HG02623 (cell line): ENCODE results near the gene SPATA46.
"Not testable (repeated sequence)": the region's sequence is repeated elsewhere in the genome, so short reads cannot be mapped to it uniquely, and the experiment has no call there.

Experiments
- ATAC-seq: cut with Tn5 transposase; IDR thresholded peaks from one replicate; pipeline ENCODE4 v1.9.1; 2021; ENCODE audit warnings: moderate library complexity; ENCODE audit not compliant: unreplicated experiment

SPATA46 gene

DNA sequence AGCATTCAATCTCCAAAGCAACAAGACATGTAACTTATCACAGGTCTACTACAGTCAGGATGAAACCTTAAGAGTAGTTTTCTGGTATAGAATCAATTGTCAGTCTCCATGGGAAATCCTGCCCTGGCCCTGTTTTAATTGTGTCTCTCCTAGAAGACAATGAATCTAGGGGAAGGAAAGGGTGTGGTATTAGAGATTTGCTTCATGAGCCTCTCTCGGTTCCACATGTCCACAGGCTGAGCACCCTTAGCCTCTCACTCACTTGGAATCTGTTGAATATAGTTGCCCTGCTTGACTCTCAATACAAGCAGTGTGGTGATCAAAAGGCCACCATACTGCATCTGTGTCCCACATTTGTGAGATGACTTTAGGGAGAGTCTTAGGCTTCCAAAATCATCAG is 17.7 kb downstream of the SPATA46 start:
- no peak for ATAC-seq

DNA sequence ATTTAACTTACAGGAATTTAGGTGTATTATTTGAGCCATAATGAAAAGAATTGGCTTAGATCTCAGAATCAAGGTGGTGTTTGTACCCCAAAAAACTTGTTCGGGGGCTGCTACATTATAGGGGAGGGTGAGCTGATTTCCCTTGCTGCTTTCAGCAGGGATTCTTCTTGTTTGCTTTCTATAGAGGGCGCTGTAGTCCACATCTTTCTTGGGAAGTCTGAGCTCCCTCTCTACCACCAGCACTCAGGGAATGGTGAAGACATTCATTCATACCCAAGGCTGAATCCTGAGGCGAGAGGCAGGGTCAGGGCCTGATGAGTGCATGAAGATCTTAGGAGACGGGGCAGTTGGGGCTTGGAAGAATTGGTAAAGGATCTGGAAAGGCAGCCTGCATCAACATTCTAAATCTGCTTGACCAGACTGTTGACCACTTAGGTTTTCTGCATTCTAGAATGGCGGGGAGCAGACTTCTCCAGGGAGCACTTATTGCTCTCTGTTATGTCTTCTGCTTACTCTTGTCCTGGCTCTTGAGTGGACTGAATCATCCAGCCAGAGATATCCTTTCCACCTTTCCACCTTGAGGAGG is 18.9 kb downstream of the SPATA46 start:
- ATAC-seq = no peak

DNA sequence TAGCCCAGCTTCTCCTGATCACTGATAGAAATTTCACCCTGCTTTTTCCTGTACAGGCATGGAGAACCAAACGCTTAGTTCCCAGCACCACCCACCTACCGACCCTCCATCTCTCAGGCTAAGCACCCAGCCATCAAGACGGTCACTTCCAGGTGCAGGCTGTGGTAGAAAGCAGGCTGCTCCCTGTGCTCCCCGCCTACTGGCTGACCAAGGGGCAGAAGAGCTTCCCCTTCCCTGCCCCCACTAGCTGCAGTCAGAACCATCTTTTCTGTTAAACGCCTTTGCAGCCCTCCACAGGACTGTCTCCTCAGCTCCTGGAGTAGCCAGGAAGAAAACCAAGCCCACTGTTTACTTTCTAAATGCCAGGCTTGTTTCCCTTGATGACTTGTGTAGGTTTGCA is 23.0 kb downstream of the SPATA46 start:
- ATAC-seq = no peak

DNA sequence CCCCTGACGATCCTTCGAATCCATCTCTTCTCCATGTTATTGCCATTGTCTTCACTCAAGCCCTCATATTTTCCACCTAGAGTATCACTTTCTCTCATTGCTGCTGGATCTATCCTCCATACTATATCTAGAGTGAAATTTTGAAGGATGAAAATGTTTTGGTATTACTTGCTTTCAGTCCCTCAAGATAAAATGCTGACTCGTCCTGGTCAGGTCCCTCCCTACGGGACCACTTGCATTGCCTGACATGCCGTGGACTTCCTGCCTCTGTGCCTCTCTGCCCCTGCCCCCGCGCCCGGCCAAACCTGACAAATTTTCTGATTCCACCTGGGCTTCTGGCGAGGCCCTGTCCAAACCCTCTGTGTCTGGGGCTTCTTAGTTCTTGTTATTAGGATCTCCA is 23.6 kb downstream of the SPATA46 start:
- no peak for ATAC-seq

DNA sequence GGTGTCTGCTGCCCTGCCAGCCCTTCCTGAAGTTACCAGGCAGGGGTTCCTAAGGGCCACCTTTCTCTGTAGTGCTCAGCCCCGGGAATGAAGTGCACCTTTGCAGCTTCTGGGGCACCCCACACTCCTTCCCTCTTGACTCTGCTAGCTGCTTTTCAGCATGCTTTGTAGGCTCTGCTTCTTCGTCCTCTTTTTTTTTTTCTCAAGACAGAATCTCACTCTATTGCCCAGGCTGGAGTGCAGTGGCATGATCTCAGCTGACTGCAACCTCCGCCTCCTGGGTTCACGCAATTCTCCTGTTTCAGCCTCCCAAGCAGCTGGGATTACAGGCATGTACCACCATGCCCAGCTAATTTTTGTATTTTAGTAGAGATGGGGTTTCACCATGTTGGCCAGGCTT is 24.8 kb downstream of the SPATA46 start:
- ATAC-seq = not testable (repeated sequence)

DNA sequence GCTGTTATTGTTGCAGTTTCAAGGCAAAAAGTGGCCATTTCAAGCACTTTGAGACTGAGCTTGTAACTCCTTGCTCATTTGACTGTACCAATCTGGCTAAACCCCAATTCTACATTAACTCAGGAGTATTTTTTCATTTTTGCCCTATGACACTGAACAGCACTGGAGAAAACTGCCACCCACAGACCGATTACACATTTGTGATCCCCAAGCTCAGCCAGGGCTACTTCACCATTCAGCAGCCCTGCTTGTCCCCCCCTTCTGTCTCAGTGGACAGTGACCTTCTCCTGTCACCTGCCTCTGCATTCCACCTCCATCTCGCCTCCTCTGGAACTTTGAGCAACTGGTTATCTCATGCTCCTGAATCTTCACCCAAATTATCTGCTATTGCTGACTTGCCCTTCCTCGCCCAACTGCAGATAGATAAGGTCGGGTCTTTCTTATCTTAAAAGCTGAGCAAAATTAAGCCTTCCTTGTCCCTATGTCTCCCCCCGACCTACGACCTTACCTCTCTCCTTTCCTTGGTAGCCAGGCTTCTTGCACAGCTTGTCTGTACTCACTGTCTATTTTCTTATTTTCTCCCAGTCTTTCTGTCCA is 25.3 kb downstream of the SPATA46 start:
- ATAC-seq = no peak

DNA sequence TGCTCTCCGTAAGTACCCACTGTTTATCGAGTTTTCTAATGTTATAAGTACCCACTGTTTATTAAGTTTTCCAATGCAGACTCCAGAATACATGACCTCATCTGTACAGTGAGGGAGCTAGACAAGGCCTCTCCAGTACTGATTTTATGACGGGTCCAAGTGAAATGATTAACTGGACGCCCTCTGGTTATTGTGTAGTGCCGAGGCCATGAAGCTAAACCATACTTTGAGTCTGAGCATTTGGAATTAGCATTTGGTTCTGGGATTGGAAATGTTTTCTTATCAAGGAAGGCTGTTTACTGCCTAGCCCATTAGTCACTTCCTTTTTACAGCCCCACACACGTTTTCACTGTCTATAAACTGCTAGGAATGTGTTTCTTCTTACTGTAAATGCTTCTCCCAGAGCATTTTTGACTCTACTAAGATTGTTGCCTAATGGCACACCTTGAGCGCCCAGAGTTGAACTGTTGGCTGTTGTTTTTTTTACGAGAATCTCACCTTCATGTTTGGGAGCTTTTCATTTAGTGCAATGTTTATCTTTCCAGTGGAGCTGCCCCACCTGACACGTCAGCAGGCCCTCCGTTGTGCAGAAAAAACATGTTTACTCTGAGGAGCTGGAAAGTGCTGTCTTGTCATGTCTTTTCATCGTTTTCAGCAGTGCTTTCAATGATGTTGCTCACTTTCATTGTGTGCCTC is 26.9 kb downstream of the SPATA46 start:
- ATAC-seq = no peak

DNA sequence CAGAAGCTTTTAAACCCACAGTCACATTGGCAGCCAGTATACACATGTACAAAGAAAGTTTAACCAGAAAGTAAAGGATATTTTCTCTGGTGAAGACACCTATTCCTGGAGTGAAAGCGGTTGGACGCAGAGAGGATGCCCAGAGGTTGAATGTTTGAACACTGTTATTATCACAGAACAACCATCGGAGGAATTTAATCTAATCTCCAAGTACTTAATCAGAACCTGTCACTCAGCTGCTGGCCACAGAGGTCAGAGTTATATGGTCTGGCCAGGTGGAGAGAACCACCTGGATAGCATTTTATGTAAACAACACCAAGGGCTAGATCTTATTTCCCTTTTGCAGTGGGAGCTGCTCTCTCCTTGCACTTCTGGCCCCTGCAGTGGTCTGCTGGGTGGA is 29.4 kb downstream of the SPATA46 start:
- ATAC-seq = no peak

DNA sequence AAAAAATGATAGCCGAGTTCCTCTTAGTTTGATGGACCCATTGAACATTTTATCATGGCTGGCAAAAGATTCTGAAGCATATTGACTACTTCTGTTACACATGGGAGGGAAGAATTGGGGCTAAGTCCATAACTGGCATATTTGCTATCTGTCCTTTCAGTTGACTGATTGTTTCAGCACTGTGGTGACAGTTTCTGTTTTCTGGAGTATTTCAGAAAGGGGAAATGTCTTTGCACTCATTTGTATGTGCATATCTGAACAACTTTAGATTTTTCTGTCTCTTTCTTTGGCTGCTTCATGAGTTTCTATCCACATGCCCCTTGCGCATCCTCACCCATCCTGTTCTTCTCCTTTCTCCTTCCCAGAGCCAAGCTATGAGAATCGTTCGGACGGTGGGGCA is 33.2 kb downstream of the SPATA46 start:
- ATAC-seq = no peak

DNA sequence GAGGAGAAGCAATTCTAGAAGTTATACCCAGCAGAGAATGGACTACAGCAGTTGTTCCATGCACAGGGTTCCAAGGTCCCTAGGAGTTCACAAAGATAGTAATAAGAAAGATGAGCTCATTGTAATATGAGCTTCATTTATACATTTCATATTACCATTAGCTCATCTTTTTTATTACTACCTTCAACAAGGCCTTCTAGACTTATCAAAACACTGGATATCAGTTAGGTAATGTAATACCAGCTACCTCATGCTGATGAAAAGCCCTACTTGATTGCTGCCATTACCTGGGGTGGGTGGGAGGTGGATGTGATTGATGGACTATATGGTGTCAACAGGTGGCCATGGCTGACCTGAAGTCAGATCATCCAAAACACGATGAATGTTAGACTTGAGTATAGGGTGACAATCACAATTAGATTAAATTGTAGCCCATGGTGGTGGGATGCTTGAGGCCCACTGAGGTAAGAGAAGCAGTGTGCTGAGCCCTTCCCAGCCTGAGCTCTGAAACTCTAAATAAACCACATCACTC is 34.1 kb downstream of the SPATA46 start:
- ATAC-seq = no peak

DNA sequence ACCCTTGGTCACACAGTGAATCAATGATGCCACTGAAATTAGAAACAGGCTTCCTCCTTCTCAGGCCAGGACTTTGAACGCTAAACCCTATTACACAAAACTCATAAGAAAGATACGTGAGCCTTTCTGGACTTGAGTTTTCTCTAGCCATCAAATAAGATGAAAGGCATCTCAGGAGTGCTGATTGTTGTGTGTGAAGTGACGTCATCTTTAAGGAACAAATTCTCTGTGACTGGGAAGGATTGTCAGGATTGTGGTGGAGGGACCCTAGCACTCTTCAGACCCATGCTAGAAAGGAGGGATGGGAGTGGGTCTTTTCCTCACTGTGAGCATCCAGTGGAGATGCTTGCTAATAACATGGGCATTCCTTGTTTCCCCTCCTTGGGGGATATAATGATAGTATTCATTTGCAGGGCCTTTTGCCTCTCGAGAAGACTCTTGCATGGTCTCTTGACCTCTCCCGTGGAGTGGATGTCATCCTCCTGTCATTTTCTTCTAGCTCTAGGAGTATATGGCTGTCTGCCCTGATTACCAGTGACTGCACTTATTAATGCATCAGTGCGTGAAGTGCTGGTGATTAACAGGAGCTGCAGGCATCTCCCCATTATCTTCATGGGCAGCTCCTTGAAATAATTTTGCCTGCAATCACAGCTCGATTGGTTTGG is 39.9 kb downstream of the SPATA46 start:
- ATAC-seq = no peak

DNA sequence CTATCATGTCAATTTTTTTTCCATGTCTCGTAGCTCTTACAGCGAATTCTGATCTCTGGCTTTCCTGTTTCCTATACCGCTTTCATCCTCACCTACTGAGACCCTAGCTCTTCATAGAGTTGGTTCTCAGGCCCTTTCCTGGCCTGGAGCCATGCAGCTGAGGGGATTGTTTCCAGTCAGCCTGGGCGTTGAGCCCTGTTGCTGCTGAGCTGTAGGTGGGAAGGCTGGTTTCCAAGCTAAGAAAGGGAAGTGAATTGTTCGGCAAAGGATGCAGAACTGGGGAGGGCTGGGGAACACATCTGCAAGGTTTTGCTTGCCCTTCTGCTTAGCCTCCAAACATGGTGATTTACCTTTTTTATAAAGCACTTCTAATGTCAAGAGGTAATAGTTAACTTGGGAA is 41.5 kb downstream of the SPATA46 start:
- no peak for ATAC-seq

DNA sequence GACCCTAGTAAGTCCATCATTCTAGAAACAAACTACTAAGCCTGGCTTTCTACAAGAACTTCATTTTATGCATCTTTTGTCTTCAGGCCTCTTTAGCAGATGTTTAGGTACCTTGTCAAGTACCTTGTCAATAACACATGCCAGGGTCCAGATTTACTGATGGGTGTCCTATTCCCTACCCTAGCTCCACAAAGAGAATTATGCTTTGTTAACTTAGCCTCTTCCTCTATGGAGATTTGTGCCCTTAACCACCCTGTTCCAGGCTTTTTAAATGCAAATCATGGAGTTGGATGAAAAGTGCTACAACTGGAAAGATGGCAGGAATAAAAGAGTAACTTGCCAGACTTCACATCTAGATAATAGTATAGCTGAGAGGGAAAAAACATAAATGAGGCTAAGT is 42.7 kb downstream of the SPATA46 start:
- ATAC-seq = no peak

DNA sequence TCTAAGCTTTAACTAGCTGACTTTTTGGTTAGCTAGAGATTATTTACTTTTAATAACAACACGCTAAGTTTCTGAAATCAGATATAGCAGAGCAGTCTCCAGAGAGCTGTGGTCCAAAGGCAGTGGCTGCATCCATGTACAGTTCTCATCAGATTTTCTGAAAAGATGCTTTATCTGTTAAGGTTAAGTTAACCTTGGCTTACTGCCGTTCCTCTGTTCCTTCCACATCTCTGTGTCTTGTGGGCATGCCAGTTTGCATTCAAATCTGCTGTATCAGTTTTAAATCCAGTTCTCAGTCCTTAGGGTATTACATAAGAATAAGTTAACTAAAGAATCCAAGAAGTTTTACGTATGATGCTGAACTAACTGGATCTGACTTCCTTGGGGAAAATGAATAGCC is 46.8 kb downstream of the SPATA46 start:
- ATAC-seq = no peak

DNA sequence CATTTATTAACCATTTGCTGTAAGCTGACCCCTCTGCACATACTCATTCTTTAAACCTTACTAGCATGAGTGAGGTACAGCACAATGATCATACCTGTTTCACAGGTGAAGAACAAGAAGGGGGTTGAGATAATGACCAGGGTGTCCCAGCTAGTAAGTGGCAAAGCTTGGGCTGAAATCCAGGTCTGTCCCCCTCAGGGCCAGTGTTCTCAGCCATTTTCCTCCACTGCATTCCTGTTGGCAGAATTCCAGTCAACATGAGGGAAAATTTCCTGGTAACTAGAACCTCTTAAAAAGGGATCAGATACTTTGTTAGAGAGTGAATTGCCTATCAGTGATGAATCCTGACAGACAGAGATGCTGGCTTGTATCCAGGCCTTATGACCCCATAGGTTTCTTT is 48.1 kb downstream of the SPATA46 start:
- ATAC-seq = no peak

DNA sequence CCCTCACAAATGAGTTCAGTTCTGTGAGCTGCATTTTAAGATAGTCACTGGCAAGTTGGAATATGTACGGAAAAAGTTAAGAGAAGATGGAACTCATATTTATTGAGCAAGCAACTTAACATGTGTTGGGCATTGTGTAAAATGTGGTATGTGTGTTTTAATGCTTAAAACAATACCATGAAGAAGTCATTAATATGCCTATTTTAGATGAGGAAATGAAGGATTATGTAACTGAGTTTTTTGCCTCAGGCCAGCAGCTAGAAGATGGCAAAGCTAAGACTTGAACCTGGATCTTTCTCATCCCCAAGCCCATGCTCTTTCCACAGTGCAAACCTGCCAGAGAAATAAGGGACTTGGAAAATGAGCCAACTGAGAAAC is 48.9 kb downstream of the SPATA46 start:
- ATAC-seq = no peak

DNA sequence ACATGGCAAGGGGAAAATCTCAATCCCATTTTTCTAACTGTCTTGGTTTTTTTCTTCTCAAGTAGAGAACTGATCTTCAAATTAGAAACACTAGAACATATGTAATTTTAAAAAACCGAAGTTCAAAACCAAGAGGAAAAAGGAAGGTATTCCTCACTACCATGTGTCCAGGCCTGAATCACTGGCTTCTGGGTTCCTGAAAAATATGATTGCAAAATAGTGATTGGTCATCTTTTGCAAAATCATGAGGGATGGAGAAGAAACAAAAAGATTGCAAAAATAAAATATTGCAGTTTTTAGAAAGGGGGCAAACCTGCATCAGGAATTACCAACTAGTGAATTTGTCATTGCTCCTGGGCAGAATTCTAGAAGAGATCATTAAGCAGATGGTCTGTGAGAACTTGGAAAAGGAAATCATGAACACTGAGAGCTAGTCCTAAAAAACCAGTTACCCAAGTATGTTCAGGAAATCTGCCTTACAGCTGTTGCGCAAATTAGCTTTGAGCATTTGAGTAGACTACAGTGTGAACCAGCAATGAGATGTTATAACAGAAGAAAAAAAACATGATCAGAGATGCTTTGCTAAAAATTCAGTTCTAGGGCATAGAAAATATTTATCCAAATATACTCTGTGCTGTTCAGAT is 49.4 kb downstream of the SPATA46 start:
- no peak for ATAC-seq

DNA sequence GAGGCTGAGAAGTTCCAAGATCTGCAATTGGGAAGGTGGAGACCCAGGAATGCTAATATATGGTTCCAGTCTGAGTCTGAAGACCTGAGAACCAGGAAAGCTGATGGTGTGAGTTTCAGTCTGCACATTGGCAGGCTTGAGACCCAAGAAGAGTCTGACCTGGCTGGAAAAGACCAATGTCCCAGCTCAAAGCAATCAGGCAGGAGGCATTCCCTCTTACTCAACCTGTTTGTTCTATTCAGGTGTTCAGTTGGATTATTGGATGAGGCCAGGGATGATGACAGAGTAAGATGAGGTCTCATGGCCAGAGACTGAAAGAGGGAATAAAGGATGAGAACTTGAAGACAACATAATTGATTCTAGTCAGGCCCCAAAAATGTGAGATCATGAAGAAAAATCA is 50.1 kb downstream of the SPATA46 start:
- ATAC-seq = no peak

DNA sequence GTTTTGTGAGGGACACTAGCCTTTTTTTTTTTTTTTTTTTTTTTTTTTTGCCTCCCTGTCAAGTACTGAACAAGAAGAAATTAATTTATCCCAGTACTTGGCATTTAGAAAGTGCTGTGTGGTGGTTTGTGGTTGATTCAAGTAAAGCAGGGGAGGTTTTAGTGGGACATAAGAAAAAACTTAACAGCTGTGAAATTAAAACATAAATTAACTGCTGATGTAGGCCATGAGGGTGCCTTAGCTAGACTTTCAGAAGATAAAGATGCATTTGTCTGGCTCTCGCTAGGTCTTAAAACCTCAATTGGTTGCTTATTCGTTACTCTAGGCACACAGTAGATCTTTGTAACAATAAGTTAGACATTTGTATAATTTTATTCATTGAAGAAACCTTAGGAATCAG is 52.3 kb downstream of the SPATA46 start:
- ATAC-seq = no peak
